Stromal cell of bone marrow (primary cell): ENCODE measurements around the gene ITPRID1.
A peak's percentile ranks its signal among the peaks of the same experiment; 100 is the strongest.

Source experiments
- DNase-seq: peaks from one replicate; pipeline ENCODE4 v3.0.0-alpha.2; 2012; ENCODE audit warnings: low read depth

ITPRID1 gene

DNA sequence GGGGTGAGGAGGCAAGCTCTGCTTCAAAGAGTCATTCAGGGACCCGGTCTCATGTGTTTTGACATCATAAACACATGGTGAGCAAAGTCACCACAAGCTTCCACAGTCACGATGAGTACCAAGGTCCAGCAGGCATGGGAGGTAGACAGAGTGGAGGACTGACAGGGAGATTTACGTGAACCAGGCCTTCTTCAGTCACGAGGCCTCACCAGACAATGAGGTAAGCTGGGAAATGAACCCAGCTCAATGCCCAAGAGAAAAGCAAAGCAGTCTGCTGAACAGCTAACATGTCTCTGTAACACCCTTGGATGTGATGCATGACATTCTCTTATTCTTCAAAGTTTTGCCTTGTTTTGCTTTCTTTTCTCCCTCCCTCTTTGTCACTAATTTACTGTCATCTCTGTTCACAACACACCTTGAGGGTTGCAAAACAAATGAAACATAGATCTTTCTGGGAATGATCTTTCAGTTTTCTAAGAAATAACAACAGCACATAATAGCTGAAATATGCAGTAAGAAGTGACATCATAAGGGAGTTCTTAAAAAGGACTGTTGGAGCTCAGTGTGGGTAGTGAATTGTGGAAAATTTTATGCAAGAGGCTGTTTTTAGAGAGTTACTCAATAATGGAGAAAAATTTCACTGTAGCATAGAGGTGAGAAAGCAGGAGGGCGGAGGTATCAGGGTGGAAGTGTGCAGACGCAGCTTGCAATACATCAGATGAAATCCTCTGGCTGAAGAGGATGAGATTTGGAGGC, 182.1 kb downstream of the ITPRID1 start:
- DNase-seq: peak; percentile 11

DNA sequence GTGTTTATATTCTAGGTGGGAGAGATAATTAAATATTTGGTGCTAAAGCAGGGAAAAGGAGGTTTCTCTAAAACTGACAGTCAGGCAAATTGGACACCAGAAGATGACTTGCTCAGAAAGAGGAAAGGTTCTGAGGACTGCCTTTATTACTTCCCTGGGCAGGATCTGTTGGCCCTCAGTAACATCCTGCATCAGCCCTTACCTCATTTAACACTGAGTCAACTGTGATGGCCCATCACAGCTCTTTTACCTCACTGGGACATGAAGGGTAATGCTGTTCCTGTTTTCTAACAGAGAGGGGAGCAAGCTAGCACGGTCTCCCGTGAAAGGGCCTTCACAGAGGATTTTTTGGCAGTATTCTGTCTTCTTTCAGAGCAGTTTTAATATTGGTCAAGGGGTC, 185.2 kb downstream of the ITPRID1 start:
- no peak for DNase-seq

DNA sequence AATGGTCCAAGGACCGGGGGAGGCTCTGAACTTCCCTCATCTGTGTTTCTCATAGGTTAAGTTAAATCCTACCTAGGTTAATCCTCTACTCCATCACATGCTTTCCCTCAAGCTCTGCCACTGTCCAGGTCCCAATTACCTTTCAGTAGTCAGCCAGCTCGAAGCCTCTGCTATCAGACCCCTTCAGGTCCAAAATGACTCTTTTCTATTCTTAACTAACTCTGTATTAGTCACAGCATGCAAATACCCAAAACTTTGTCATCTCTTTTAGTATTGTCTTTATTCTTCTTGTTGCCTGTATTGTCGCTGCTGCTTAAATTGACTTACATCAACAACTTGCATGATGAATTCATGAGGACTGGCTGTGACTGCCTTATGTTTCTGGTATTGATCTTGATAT, 188.5 kb downstream of the ITPRID1 start:
- DNase-seq: no peak

- no peak for DNase-seq
Measured at GRCh38 chr7:31705377-31705776, 191.5 kb downstream of the ITPRID1 start.

GRCh38 chr7:31707089-31707488, 193.2 kb downstream of the ITPRID1 start:
- DNase-seq: no peak
